ENCODE results near the gene HSD11B2.

Gene HSD11B2

GRCh38 chr16:67454104-67454503 is 23.2 kb downstream of the HSD11B2 start:
- DNase-seq (ENCODE audit: low read depth), result no peak
- no peak for TF ChIP-seq CTCF (conservative IDR thresholded peaks at IDR 0.05; ENCODE audit: low read depth, low read length)
- H3K4me3 ChIP-seq (ENCODE audit: low read depth, low read length), result no peak overlapping the region

- H3K4me3 ChIP-seq (ENCODE audit: low read depth, low read length), result no peak overlapping the region
- TF ChIP-seq CTCF (conservative IDR thresholded peaks at IDR 0.05; ENCODE audit: low read depth, low read length), result no peak
- no peak for DNase-seq (ENCODE audit: low read depth)
Measured at GRCh38 chr16:67454852-67455251, 23.9 kb downstream of the HSD11B2 start.

GRCh38 chr16:67456391-67457081 is 25.6 kb downstream of the HSD11B2 start:
- TF ChIP-seq CTCF (conservative IDR thresholded peaks at IDR 0.05; ENCODE audit: low read depth, low read length), result peak; percentile 73
- no peak overlapping the region for H3K4me3 ChIP-seq (ENCODE audit: low read depth, low read length)
- peak; percentile 55 for DNase-seq (ENCODE audit: low read depth)

- H3K4me3 ChIP-seq (ENCODE audit: low read depth, low read length), result no peak overlapping the region
- no peak for DNase-seq (ENCODE audit: low read depth)
- no peak for TF ChIP-seq CTCF (conservative IDR thresholded peaks at IDR 0.05; ENCODE audit: low read depth, low read length)
Measured at GRCh38 chr16:67457611-67458010, 26.7 kb downstream of the HSD11B2 start.

GRCh38 chr16:67458121-67458641 is 27.3 kb downstream of the HSD11B2 start:
- no peak overlapping the region for H3K4me3 ChIP-seq (ENCODE audit: low read depth, low read length)
- no peak for TF ChIP-seq CTCF (conservative IDR thresholded peaks at IDR 0.05; ENCODE audit: low read depth, low read length)
- DNase-seq (ENCODE audit: low read depth), result no peak

- no peak for DNase-seq (ENCODE audit: low read depth)
- TF ChIP-seq CTCF (conservative IDR thresholded peaks at IDR 0.05; ENCODE audit: low read depth, low read length), result no peak
- H3K4me3 ChIP-seq (ENCODE audit: low read depth, low read length), result no peak overlapping the region
Measured at GRCh38 chr16:67459066-67459860, 28.3 kb downstream of the HSD11B2 start.

Data from choroid plexus epithelial cell (primary cell).